ENCODE measurements around the gene ZWILCH.
"Not testable (repeated sequence)": the region's sequence is repeated elsewhere in the genome, so short reads cannot be mapped to it uniquely, and the experiment has no call there.

The ZWILCH gene

GRCh38 chr15:66488525-66488924, 16.6 kb upstream of the ZWILCH start:
- DNase-seq (ENCODE audit: low spot score) = no peak

- no peak for DNase-seq (ENCODE audit: low spot score)
These were observed 15.8 kb upstream of the ZWILCH start for GRCh38 chr15:66489179-66489791.

GRCh38 chr15:66491846-66492245, 13.3 kb upstream of the ZWILCH start:
- no peak for DNase-seq (ENCODE audit: low spot score)

GRCh38 chr15:66494262-66494661, 10.9 kb upstream of the ZWILCH start:
- DNase-seq (ENCODE audit: low spot score) = no peak

GRCh38 chr15:66496951-66497501, 8.1 kb upstream of the ZWILCH start:
- DNase-seq (ENCODE audit: low spot score) = peak; percentile 16

- DNase-seq (ENCODE audit: low spot score) = peak; percentile 96
These were observed 7.3 kb upstream of the ZWILCH start, which contains the start of gene SNAPC5 for GRCh38 chr15:66497502-66498455. SNAPC5 (minus strand) TSS chr15:66497762; CDS start chr15:66497731, 31 bp downstream.

- DNase-seq (ENCODE audit: low spot score) = peak; percentile 49
These were observed 6.4 kb upstream of the ZWILCH start for GRCh38 chr15:66498501-66499386.

GRCh38 chr15:66500346-66500745, 4.8 kb upstream of the ZWILCH start:
- DNase-seq (ENCODE audit: low spot score) = not testable (repeated sequence)

GRCh38 chr15:66502491-66502890, 2.6 kb upstream of the ZWILCH start:
- no peak for DNase-seq (ENCODE audit: low spot score)

- not testable (repeated sequence) for DNase-seq (ENCODE audit: low spot score)
These were observed 2.0 kb upstream of the ZWILCH start for GRCh38 chr15:66503041-66503648.

GRCh38 chr15:66503780-66504562, 1.2 kb upstream of the ZWILCH start:
- DNase-seq (ENCODE audit: low spot score) = no peak

GRCh38 chr15:66505430-66505811, 295 bp downstream of the ZWILCH start:
- no peak for DNase-seq (ENCODE audit: low spot score)

GRCh38 chr15:66505818-66506217, 692 bp downstream of the ZWILCH start:
- no peak for DNase-seq (ENCODE audit: low spot score)

- DNase-seq (ENCODE audit: low spot score) = no peak
These were observed 3.3 kb downstream of the ZWILCH start for GRCh38 chr15:66508293-66508883.

GRCh38 chr15:66514586-66514985, 9.5 kb downstream of the ZWILCH start:
- DNase-seq (ENCODE audit: low spot score) = no peak

- DNase-seq (ENCODE audit: low spot score) = no peak
These were observed 10.8 kb downstream of the ZWILCH start for GRCh38 chr15:66515901-66516322.

- DNase-seq (ENCODE audit: low spot score) = no peak
These were observed 18.8 kb downstream of the ZWILCH start for GRCh38 chr15:66523926-66524325.

GRCh38 chr15:66524838-66525237, 19.7 kb downstream of the ZWILCH start:
- DNase-seq (ENCODE audit: low spot score) = no peak

GRCh38 chr15:66535056-66535455, 29.9 kb downstream of the ZWILCH start:
- no peak for DNase-seq (ENCODE audit: low spot score)

- no peak for DNase-seq (ENCODE audit: low spot score)
These were observed 37.8 kb downstream of the ZWILCH start for GRCh38 chr15:66542896-66543295.

Measured in CD4-positive, alpha-beta T cell treated with Interleukin-15 for 4 hours (primary cell).